Measurements from ENCODE around the gene RABGAP1L.

The RABGAP1L gene

DNA sequence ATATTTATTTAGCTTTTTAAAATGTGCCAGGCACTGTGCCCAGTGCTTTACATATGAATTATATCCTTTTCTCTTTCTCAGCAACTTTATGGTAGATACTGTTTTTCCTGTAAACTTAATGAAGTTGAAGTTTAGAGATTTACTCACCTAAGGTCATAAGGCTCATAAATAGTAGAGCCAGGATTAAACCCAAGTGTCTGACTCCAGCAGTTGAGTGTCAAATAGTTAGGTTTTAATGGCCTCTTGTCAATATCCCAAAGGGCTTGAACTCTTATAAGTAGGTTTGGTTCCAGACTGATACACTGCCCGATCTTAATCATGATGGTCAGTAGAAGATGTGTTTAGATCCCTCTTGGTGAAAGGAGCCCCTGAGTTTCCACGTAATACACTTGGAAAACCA lies 37.8 kb downstream of the RABGAP1L start:
- peaks cover 10 to 34% of the 10 kb centered on the region in 2 donors for H3K4me1 Mint-ChIP-seq
- H3K27me3 Mint-ChIP-seq: no peaks in the 10 kb centered on the region
- no peak for ATAC-seq (replicated peaks)
- DNase-seq: no peak
- no peak overlapping the region for H3K27ac Mint-ChIP-seq
- no peak overlapping the region for H3K4me3 Mint-ChIP-seq
- H3K36me3 Mint-ChIP-seq: peaks cover 3 to 13% of the 10 kb centered on the region in 2 donors
- H3K9me3 Mint-ChIP-seq: no peaks in the 10 kb centered on the region

GRCh38 chr1:174197547-174197946 lies 38.2 kb downstream of the RABGAP1L start:
- Mint-ChIP-seq H3K36me3 (peaks cover 3 to 13% of the 10 kb centered on the region in 2 donors), H3K27me3 (no peaks in the 10 kb centered on the region), H3K4me3 (no peak overlapping the region), H3K27ac (no peak overlapping the region), H3K4me1 (peaks cover 10 to 34% of the 10 kb centered on the region in 2 donors), H3K9me3 (no peaks in the 10 kb centered on the region)
- ATAC-seq (replicated peaks) (no peak), DNase-seq (no peak)

DNA sequence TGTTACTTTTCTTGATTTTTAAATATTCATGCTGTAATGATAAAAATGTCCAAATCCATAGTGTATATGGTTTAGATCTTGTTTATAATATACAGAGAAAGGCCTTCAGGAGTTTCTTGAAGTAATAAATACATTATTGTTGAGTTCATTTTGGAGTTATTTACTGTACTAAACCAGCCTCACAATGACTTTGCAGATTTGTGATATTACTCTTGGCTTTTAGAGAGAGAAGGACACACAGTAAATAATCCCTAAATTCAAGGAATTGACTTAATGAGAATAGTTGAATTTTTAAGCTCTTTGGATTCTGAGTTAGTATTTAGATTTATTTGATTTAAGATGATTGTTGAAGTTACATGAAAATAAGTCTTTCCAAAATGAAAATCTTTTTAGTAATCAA lies 38.9 kb downstream of the RABGAP1L start:
- H3K4me3 Mint-ChIP-seq: no peak overlapping the region
- no peak overlapping the region for H3K27ac Mint-ChIP-seq
- ATAC-seq (replicated peaks) (no peak), DNase-seq (no peak)
- H3K9me3 Mint-ChIP-seq: no peaks in the 10 kb centered on the region
- H3K36me3 Mint-ChIP-seq: peaks cover 6 to 17% of the 10 kb centered on the region in 2 donors
- no peaks in the 10 kb centered on the region for H3K27me3 Mint-ChIP-seq
- peaks cover 10 to 34% of the 10 kb centered on the region in 2 donors for H3K4me1 Mint-ChIP-seq

DNA sequence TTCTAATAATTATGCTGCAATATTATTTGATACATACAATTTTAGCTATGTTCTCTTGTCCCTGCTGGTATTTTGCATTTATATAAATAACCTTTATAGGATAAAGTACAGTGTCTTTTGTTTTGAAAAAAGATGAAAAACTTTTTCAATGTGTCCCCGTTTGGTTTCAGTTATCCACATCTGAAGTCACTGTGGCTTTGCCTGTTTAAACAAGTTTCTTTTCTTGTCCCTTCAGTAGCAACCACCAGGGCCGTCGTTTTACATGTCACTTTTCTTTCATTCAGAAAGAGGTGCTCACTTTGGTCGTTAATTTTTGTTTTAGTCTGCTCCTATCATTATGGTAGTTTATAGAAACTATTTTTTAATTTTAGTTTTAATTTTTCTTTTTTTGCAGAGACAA lies 41.4 kb downstream of the RABGAP1L start:
- H3K4me3 Mint-ChIP-seq: no peak overlapping the region
- peaks cover 19 to 37% of the 10 kb centered on the region in 2 donors for H3K4me1 Mint-ChIP-seq
- no peaks in the 10 kb centered on the region for H3K27me3 Mint-ChIP-seq
- peaks cover 23 to 37% of the 10 kb centered on the region in 2 donors for H3K36me3 Mint-ChIP-seq
- no peak overlapping the region for H3K27ac Mint-ChIP-seq
- ATAC-seq (replicated peaks) (no peak), DNase-seq (no peak)
- peaks cover 9 to 11% of the 10 kb centered on the region in 2 donors for H3K9me3 Mint-ChIP-seq

GRCh38 chr1:174204697-174205308 lies 45.5 kb downstream of the RABGAP1L start:
- peak overlapping the region; percentile 34 to 51 for H3K4me3 Mint-ChIP-seq
- no peaks in the 10 kb centered on the region for H3K27me3 Mint-ChIP-seq
- H3K4me1 Mint-ChIP-seq: peaks cover 39 to 60% of the 10 kb centered on the region in 2 donors
- ATAC-seq (replicated peaks): peak; percentile 38 to 41
- H3K9me3 Mint-ChIP-seq: peaks cover 11 to 15% of the 10 kb centered on the region in 2 donors
- H3K27ac Mint-ChIP-seq: peak overlapping the region; percentile 80
- peaks cover 32 to 51% of the 10 kb centered on the region in 2 donors for H3K36me3 Mint-ChIP-seq
- DNase-seq: no peak

DNA sequence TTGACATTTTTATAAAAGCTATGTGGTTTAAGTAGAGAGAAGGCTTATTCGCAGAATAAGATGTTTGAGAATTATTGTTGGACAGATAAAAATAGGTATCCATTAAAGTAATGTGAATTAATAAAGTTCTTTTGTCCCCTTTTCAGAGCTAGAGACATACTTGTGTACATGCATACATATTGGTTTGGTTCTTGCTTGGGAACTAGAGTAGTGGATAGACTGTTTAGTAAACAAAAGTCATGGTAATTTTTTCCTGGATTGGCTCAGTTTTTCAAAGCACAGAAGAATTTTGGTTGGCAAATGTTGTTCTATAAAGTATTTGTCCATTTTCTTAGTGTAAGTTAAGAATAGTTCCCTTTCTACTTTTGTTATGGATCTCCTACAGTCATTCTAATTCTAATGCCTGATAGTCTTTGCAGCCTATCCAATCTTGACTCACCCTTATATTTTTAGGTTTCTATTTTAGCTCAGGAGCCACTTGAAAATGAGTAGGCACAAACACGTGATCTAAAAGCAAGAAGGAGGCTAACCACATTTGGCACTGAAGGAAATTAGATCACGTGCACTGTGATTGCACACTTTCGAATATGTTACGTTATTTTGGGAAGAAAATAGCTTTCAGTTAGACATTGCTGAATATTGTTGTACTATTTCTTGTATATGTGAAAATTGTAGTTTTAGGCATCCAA lies 47.0 kb downstream of the RABGAP1L start:
- H3K4me3 Mint-ChIP-seq: peak overlapping the region; percentile 4 to 30
- peak overlapping the region; percentile 56 for H3K27ac Mint-ChIP-seq
- H3K4me1 Mint-ChIP-seq: peaks cover 42 to 66% of the 10 kb centered on the region in 2 donors
- ATAC-seq (replicated peaks) (peak; percentile 45 to 52), DNase-seq (no peak)
- H3K27me3 Mint-ChIP-seq: no peaks in the 10 kb centered on the region
- H3K9me3 Mint-ChIP-seq: peaks cover 18 to 21% of the 10 kb centered on the region in 2 donors
- peaks cover 41 to 61% of the 10 kb centered on the region in 2 donors for H3K36me3 Mint-ChIP-seq

DNA sequence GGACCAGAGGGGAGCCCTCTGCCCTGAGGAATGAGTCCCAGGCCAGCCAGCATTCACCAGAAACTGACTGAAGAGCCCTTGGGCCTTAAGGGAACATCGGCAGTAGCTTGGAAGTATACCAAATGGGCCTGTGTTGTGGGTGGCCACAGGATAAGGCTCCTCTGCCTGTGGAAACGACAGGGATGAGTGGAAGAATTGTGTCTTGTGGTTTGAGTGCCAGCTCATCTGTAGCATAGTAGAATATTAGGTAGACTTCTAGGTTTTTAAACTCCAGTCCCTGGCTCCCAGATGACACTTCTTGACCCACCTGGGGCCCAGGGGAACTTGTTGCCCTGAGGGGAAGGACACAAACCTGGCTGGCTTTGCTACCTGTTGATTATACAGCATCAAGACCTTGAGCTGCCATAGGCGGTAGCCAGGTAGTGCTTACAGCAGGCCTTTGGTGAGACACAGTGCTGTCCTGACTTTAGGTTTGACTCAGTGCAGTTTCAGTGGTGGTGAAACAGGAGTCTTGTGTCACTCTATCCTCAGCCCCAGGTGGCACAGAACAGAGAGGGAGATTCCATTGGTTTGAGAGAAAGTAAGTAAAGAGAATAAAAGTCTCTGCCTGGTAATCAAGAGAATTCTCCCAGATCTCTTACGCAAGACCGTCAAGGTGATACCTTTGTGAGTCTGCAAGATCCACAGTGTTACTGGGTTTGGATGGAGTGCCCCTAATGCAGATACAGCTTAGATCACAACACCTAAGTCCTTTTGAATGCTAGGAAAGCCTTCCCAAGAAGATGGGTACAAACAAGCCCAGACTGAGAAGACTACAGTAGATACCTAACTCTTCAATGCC lies 50.2 kb downstream of the RABGAP1L start:
- peaks cover 41 to 55% of the 10 kb centered on the region in 2 donors for H3K4me1 Mint-ChIP-seq
- H3K9me3 Mint-ChIP-seq: peaks cover 19 to 22% of the 10 kb centered on the region in 2 donors
- H3K27ac Mint-ChIP-seq: no peak overlapping the region
- ATAC-seq (replicated peaks): peak; percentile 86 to 97
- H3K4me3 Mint-ChIP-seq: no peak overlapping the region
- H3K36me3 Mint-ChIP-seq: peaks cover 31 to 42% of the 10 kb centered on the region in 2 donors
- DNase-seq: peak; percentile 27
- no peaks in the 10 kb centered on the region for H3K27me3 Mint-ChIP-seq

DNA sequence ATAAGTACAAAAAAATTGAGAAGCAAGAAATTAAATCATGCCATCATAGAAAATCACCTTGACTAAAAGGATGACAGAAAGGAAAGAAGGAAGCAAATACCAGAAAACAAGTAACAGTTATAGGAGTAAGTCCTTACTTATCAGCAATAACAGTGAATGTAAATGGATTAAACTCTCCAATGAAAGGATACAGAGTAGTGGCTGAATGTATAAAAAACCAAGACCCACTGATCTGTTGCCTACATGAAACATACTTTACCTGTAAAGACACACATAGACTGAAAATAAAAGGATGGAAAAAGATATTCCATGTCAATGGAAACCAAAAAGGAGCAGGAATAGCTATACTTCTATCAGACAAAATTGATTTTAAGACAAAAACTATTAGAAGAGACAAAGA lies 52.2 kb downstream of the RABGAP1L start:
- Mint-ChIP-seq H3K27ac (no peak overlapping the region), H3K4me1 (peaks cover 26 to 35% of the 10 kb centered on the region in 2 donors), H3K9me3 (peaks cover 12 to 18% of the 10 kb centered on the region in 2 donors), H3K4me3 (no peak overlapping the region), H3K36me3 (peaks cover 16 to 25% of the 10 kb centered on the region in 2 donors), H3K27me3 (no peaks in the 10 kb centered on the region)
- no peak for ATAC-seq (replicated peaks)
- no peak for DNase-seq

DNA sequence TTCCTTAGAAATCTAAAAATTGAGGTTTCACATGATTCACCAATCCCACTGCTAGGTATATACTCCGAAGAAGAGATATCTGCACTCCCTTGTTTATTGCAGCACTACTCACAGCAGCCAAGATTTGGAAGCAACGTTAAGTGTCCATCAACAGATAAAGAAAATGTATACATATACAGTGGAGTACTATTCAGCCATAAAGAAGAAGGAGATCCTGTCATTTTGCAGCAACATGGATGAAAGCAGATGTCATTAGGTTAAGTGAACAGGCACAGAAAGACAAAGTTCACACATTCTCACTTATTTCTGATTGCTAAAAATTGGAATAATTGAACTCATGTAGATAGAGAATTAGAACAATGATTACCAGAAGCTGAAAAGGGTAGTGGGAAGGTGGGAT lies 56.4 kb downstream of the RABGAP1L start:
- Mint-ChIP-seq H3K36me3 (peaks cover 0 to under 1% of the 10 kb centered on the region in 2 donors), H3K9me3 (peaks cover 4 to 12% of the 10 kb centered on the region in 2 donors), H3K4me3 (no peak overlapping the region), H3K4me1 (peaks cover 7 to 9% of the 10 kb centered on the region in 2 donors), H3K27ac (no peak overlapping the region), H3K27me3 (no peaks in the 10 kb centered on the region)
- DNase-seq (no peak), ATAC-seq (replicated peaks) (no peak)

DNA sequence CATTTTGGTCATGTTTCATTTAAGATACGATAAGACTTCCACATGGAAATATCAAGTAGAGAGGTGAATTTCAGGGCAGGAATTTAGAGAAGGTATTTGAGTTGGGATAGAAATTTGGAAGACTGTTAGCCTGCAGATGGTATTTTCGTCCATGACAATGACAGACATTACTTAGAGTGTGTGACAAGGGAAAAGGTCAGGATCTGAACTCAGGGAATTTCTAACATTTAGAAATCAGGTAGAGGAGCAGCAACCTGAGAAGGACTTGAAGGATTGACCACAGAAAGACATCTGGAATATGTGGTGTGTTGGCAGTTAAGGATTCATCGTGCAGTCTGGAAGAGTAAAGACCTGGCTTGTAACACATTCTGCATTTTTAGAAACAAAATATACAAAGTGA lies 57.9 kb downstream of the RABGAP1L start:
- Mint-ChIP-seq H3K27ac (no peak overlapping the region), H3K4me1 (peaks cover 10 to 22% of the 10 kb centered on the region in 2 donors), H3K27me3 (no peaks in the 10 kb centered on the region), H3K36me3 (peaks cover 7 to 14% of the 10 kb centered on the region in 2 donors), H3K4me3 (no peak overlapping the region), H3K9me3 (peaks cover 0 to 6% of the 10 kb centered on the region in 2 donors)
- ATAC-seq (replicated peaks) (no peak), DNase-seq (no peak)

GRCh38 chr1:174217787-174218574 lies 58.7 kb downstream of the RABGAP1L start:
- H3K27me3 Mint-ChIP-seq: no peaks in the 10 kb centered on the region
- no peak for DNase-seq
- H3K4me1 Mint-ChIP-seq: peaks cover 10 to 27% of the 10 kb centered on the region in 2 donors
- H3K4me3 Mint-ChIP-seq: no peak overlapping the region
- no peak overlapping the region for H3K27ac Mint-ChIP-seq
- peaks cover 11 to 19% of the 10 kb centered on the region in 2 donors for H3K36me3 Mint-ChIP-seq
- peak; percentile 50 to 75 for ATAC-seq (replicated peaks)
- peaks cover 2 to 6% of the 10 kb centered on the region in 2 donors for H3K9me3 Mint-ChIP-seq

GRCh38 chr1:174218983-174219382 lies 59.7 kb downstream of the RABGAP1L start:
- DNase-seq: no peak
- H3K4me1 Mint-ChIP-seq: peaks cover 10 to 27% of the 10 kb centered on the region in 2 donors
- ATAC-seq (replicated peaks): peak; percentile 38 to 68
- peaks cover 2 to 6% of the 10 kb centered on the region in 2 donors for H3K9me3 Mint-ChIP-seq
- peak overlapping the region in 1 of 2 donors; percentile 54 for H3K4me3 Mint-ChIP-seq
- H3K27ac Mint-ChIP-seq: no peak overlapping the region
- H3K27me3 Mint-ChIP-seq: no peaks in the 10 kb centered on the region
- peaks cover 12 to 26% of the 10 kb centered on the region in 2 donors for H3K36me3 Mint-ChIP-seq

DNA sequence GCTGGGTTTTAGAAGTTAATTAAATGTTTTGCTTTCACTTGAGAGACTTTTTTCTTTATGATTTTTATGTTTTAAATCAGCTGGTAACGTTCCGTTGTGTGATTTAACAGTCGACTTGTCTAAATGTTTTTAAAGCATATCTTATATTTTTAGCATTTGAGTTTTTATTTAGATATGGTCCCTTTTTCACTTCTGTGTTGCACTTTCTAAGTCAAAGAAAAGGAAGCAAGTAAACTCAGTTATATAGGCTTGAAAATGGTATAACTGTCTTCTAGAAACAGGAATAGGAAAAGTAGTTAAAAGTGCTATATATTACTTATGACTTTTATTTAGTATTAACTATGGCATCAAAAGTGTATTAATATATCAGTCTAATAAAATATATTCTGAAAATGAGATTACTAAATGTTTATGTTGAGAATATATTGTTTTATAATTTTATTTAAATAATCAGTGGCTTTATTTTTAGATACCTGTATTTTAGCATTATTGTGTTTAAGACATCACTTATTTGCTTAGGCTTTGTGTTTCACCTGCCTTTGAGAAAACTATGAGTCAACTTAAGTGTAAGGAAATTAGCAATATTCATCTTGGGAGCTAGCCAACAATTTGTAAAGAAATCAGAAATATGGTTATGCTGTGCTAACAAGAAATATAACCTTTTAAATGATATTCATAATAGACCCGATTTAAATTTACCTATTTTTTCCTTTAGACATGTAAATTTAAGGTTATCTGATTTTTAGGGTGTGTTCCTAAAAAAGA lies 60.5 kb downstream of the RABGAP1L start:
- H3K4me1 Mint-ChIP-seq: peaks cover 10 to 32% of the 10 kb centered on the region in 2 donors
- H3K27me3 Mint-ChIP-seq: no peaks in the 10 kb centered on the region
- ATAC-seq (replicated peaks) (peak in 1 of 2 donors; percentile 45), DNase-seq (no peak)
- H3K9me3 Mint-ChIP-seq: peaks cover 1 to 2% of the 10 kb centered on the region in 2 donors
- H3K4me3 Mint-ChIP-seq: peak overlapping the region; percentile 54 to 69
- H3K27ac Mint-ChIP-seq: peak overlapping the region; percentile 65
- H3K36me3 Mint-ChIP-seq: peaks cover 15 to 32% of the 10 kb centered on the region in 2 donors

Data from stimulated activated naive B cell treated with anti-CD40 and anti-IgM and Interleukin-4, amounts not matched to agents 10 μg/mL and 1 μg/mL and 100 μg/mL, for 72 hours (primary cell).